Trophoblast cell (in vitro differentiated cells and primary cell): ENCODE measurements around the gene ABCA8.

Experiments
- DNase-seq, 2 donors: peaks; one replicate each; pipeline ENCODE4 v3.0.0-alpha.2; 2016
- H2AFZ ChIP-seq: 2 replicates; pipeline ENCODE4 v1.6.1; 2013; ENCODE audit warnings: low read length, moderate library complexity, mild to moderate bottlenecking; ENCODE audit not compliant: insufficient read depth, poor library complexity
- H2AK5ac ChIP-seq: 2 replicates; pipeline ENCODE4 v1.6.1; 2013; ENCODE audit warnings: mild to moderate bottlenecking, low read length
- H2BK120ac ChIP-seq: 2 replicates; pipeline ENCODE4 v1.6.1; 2013; ENCODE audit warnings: low read length, mild to moderate bottlenecking, moderate library complexity; ENCODE audit not compliant: insufficient read depth, poor library complexity
- H2BK12ac ChIP-seq: 2 replicates; pipeline ENCODE4 v1.6.1; 2013; ENCODE audit warnings: mild to moderate bottlenecking, low read length, moderate library complexity
- H2BK5ac ChIP-seq: 2 replicates; pipeline ENCODE4 v1.6.1; 2013; ENCODE audit warnings: low read length, low read depth, moderate library complexity, mild to moderate bottlenecking; ENCODE audit not compliant: poor library complexity
- H3K14ac ChIP-seq: 2 replicates; pipeline ENCODE4 v1.6.1; 2013; ENCODE audit warnings: mild to moderate bottlenecking, low read length
- H3K18ac ChIP-seq: 2 replicates; pipeline ENCODE4 v1.6.1; 2013; ENCODE audit warnings: mild to moderate bottlenecking, low read length
- H3K23ac ChIP-seq: 2 replicates; pipeline ENCODE4 v1.6.1; 2013; ENCODE audit warnings: low read length
- H3K27ac ChIP-seq: 2 replicates; pipeline ENCODE4 v1.5.1; 2013; ENCODE audit warnings: low read depth, mild to moderate bottlenecking, inconsistent platforms, low read length, moderate library complexity
- H3K27me3 ChIP-seq: 2 replicates; pipeline ENCODE4 v1.6.1; 2013; ENCODE audit warnings: inconsistent platforms, mild to moderate bottlenecking, low read length, moderate library complexity; ENCODE audit not compliant: insufficient read depth
- H3K36me3 ChIP-seq, 2 experiments: 1 replicate in 1 of 2; 2 replicates in 1 of 2; pipeline ENCODE4 v1.6.1; 2013; ENCODE audit warnings: low read length in 2 of 2, mild to moderate bottlenecking in 2 of 2, moderate library complexity in 1 of 2; ENCODE audit not compliant: insufficient read depth in 2 of 2, control insufficient read depth in 1 of 2
- H3K4ac ChIP-seq: 2 replicates; pipeline ENCODE4 v1.6.1; 2013; ENCODE audit warnings: low read depth, mild to moderate bottlenecking, low read length, moderate library complexity
- H3K4me1 ChIP-seq, 2 experiments: 1 replicate in 1 of 2; 2 replicates in 1 of 2; pipeline ENCODE4 v1.6.1; 2013; ENCODE audit warnings: low read length in 2 of 2, mild to moderate bottlenecking in 2 of 2, moderate library complexity in 1 of 2; ENCODE audit not compliant: insufficient read depth in 2 of 2, control insufficient read depth in 1 of 2
- H3K4me2 ChIP-seq: 2 replicates; pipeline ENCODE4 v1.6.1; 2013; ENCODE audit warnings: inconsistent platforms, mild to moderate bottlenecking, low read length, moderate library complexity
- H3K4me3 ChIP-seq: 2 replicates; pipeline ENCODE4 v1.5.1; 2013; ENCODE audit warnings: mild to moderate bottlenecking, low read depth, low read length, inconsistent platforms
- H3K79me1 ChIP-seq: one replicate; pipeline ENCODE4 v1.6.1; 2013; ENCODE audit warnings: low read length
- H3K79me2 ChIP-seq: 2 replicates; pipeline ENCODE4 v1.6.1; 2013; ENCODE audit warnings: low read length, mild to moderate bottlenecking; ENCODE audit not compliant: control insufficient read depth, insufficient read depth, poor library complexity
- H3K9ac ChIP-seq: 2 replicates; pipeline ENCODE4 v1.6.1; 2013; ENCODE audit warnings: mild to moderate bottlenecking, low read length
- H3K9me3 ChIP-seq: 2 replicates; pipeline ENCODE4 v1.6.1; 2013; ENCODE audit warnings: low read depth, mild to moderate bottlenecking, control low read depth, inconsistent platforms, low read length; ENCODE audit not compliant: insufficient read depth
- H4K12ac ChIP-seq: 2 replicates; pipeline ENCODE4 v1.6.1; 2013; ENCODE audit warnings: low read depth, mild to moderate bottlenecking, low read length, moderate library complexity
- H4K8ac ChIP-seq: 2 replicates; pipeline ENCODE4 v1.6.1; 2013; ENCODE audit warnings: low read depth, mild to moderate bottlenecking, low read length, moderate library complexity
- H4K91ac ChIP-seq: one replicate; pipeline ENCODE4 v1.6.1; 2013; ENCODE audit warnings: low read depth, mild to moderate bottlenecking, low read length, moderate library complexity
- WGBS: extraction: QIAGEN DNeasy Blood & Tissue Kit; methylation state at CpG from one replicate; pipeline ENCODE4 v1.1.7; 2013; ENCODE audit warnings: missing lambda C conversion rate; ENCODE audit not compliant: insufficient read length, insufficient coverage; ENCODE audit errors: extremely low coverage; 5-methylcytosine and 5-hydroxymethylcytosine counted together

Gene ABCA8

DNA sequence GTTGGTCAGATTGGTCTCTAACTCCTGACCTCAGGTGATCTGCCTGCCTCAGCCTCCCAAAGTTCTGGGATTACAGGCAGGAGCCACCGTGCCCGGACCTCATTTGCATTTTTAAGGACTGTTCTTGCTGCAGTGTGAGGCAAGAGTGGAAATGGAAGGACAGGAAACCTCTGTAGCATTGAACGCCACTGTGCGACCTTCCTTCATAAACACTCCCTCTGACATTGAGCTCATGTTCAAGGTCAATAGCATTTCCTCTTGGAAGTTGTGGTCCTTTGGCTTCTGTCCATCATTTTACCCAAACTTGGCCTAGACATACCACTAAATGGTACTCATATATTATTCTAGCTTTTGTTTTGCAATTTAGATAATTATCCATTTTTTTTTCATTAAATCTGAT is 32.8 kb upstream of the ABCA8 start:
- no peak overlapping the region for H3K9ac ChIP-seq
- no peak overlapping the region for H2BK5ac ChIP-seq
- H2AFZ ChIP-seq: no peak overlapping the region
- no peaks in the 10 kb centered on the region for H3K27me3 ChIP-seq
- no peak overlapping the region for H3K4ac ChIP-seq
- no peak for DNase-seq
- no peak overlapping the region for H2AK5ac ChIP-seq
- H3K18ac ChIP-seq: no peak overlapping the region
- no peaks in the 10 kb centered on the region for H3K79me1 ChIP-seq
- no CpG with 5 or more reads among the region's 4 CpGs for WGBS
- no peak overlapping the region for H3K27ac ChIP-seq
- H4K8ac ChIP-seq: no peak overlapping the region
- no peaks in the 10 kb centered on the region for H3K9me3 ChIP-seq
- H2BK120ac ChIP-seq: no peak overlapping the region
- no peak overlapping the region for H4K12ac ChIP-seq
- H2BK12ac ChIP-seq: no peak overlapping the region
- no peak overlapping the region for H4K91ac ChIP-seq
- H3K79me2 ChIP-seq: no peaks in the 10 kb centered on the region
- no peaks in the 10 kb centered on the region for H3K4me1 ChIP-seq
- no peaks in the 10 kb centered on the region for H3K36me3 ChIP-seq
- H3K23ac ChIP-seq: no peak overlapping the region
- no peak overlapping the region for H3K4me3 ChIP-seq
- H3K14ac ChIP-seq: no peak overlapping the region
- no peak overlapping the region for H3K4me2 ChIP-seq

DNA sequence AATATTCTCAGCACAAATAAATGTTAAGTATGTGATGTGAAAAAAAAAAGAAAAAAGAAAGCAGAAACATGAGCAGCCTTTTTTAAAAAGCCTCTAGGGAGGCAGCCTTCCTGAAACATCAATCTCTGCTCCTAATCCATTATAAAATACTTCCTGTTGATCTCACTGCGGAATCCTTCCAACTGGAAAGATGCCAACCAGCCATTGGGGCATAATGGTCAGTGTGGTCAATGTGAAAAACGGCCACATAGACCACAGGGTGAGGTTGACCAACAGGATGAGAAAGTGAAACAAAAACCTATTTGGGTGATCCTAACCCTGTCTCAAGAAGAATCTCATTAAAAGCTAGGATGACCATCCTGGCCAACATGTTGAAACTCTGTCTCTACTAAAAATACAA is 26.1 kb upstream of the ABCA8 start:
- Histone ChIP-seq H4K8ac (no peak overlapping the region), H2AK5ac (no peak overlapping the region), H4K12ac (no peak overlapping the region), H3K9me3 (no peaks in the 10 kb centered on the region), H3K9ac (no peak overlapping the region), H4K91ac (no peak overlapping the region), H3K79me1 (no peaks in the 10 kb centered on the region), H2AFZ (no peak overlapping the region), H2BK5ac (no peak overlapping the region), H3K23ac (no peak overlapping the region), H3K14ac (no peak overlapping the region), H3K27ac (no peak overlapping the region), H3K27me3 (no peaks in the 10 kb centered on the region), H3K4ac (no peak overlapping the region), H3K18ac (no peak overlapping the region), H2BK120ac (no peak overlapping the region), H2BK12ac (no peak overlapping the region), H3K79me2 (no peaks in the 10 kb centered on the region), H3K36me3 (no peaks in the 10 kb centered on the region), H3K4me3 (no peak overlapping the region), H3K4me1 (no peaks in the 10 kb centered on the region), H3K4me2 (no peak overlapping the region)
- no CpG with 5 or more reads among the region's 2 CpGs for WGBS
- DNase-seq: peak in 1 of 2 donors; percentile 2

DNA sequence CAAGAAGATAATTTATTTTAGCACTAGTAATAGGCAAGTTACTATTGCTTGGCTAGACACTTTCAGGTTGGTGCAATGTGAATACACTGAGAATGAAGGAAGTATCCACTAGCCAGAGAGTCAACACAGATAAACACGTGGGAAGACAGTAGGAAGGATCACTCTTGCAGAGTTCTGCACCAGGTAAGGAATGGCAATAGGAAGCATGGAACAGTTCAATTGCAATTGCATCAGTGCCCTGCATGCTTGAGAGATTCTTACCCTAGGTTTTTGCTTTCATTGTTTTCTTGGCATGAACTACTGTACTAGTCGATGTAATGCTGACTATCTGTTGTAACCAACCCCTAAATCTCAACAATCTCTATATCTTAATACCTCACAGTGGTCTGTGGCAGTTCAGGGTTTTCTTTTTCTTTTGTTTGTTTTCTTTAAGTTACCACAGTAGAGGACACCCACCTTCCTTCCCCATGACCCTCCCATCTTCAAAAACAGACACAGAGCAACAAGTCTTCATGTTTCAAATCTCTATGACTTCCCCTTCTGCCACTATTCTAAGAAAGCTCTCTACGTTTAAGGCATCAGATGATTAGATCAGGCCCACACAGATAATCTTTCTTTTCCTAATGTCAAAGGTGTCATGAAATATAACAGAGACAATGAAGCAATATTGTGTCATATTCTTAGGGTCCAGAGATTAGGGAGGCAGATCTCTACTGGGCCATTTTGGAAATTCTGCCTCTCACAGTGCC is 18.1 kb upstream of the ABCA8 start:
- H3K4me1 ChIP-seq: no peaks in the 10 kb centered on the region
- no peak overlapping the region for H2AK5ac ChIP-seq
- no peaks in the 10 kb centered on the region for H3K79me2 ChIP-seq
- no peak overlapping the region for H3K4ac ChIP-seq
- H4K12ac ChIP-seq: no peak overlapping the region
- H3K27me3 ChIP-seq: no peaks in the 10 kb centered on the region
- no peak overlapping the region for H3K27ac ChIP-seq
- no peak overlapping the region for H2BK5ac ChIP-seq
- no peaks in the 10 kb centered on the region for H3K79me1 ChIP-seq
- no peak overlapping the region for H3K23ac ChIP-seq
- DNase-seq: no peak
- H4K8ac ChIP-seq: no peak overlapping the region
- no peak overlapping the region for H2BK120ac ChIP-seq
- H2AFZ ChIP-seq: no peak overlapping the region
- H3K4me2 ChIP-seq: no peak overlapping the region
- no peaks in the 10 kb centered on the region for H3K9me3 ChIP-seq
- no peak overlapping the region for H3K4me3 ChIP-seq
- no peak overlapping the region for H4K91ac ChIP-seq
- no peak overlapping the region for H2BK12ac ChIP-seq
- no peaks in the 10 kb centered on the region for H3K36me3 ChIP-seq
- H3K14ac ChIP-seq: no peak overlapping the region
- no peak overlapping the region for H3K18ac ChIP-seq
- H3K9ac ChIP-seq: no peak overlapping the region
- no CpG with 5 or more reads among the region's 3 CpGs for WGBS

DNA sequence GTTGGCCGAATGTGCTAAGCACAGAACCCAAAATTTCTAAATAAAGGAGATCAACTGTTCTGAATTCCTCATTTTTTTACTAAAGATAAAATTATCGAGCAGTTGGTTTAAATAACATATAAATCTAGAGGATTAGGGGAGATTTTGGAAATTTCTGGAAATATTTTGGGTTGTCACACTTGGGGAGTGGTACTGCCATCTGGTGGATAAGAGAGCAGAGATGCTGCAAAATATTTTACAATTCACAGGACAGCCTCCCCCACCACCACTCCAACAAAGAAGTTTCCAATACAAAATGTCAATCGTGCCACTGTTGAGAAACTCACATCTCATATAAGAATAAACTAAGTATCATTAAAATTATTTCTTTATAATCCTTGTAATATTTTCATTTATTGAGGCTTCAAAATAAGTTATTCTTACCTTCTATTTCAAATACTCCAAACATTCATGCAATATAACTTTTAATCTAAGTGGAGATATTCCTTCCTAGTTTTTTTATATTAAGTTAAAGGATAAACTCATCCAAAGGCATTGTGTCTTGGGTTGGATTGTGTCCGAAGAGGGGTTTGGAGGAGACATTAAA is 17.0 kb upstream of the ABCA8 start:
- no peaks in the 10 kb centered on the region for H3K79me1 ChIP-seq
- H2BK120ac ChIP-seq: no peak overlapping the region
- H3K14ac ChIP-seq: no peak overlapping the region
- H3K4me3 ChIP-seq: no peak overlapping the region
- H2AFZ ChIP-seq: no peak overlapping the region
- H2AK5ac ChIP-seq: no peak overlapping the region
- DNase-seq: peak in 1 of 2 donors; percentile 36
- no peak overlapping the region for H2BK5ac ChIP-seq
- no peak overlapping the region for H3K9ac ChIP-seq
- no peaks in the 10 kb centered on the region for H3K79me2 ChIP-seq
- H4K91ac ChIP-seq: no peak overlapping the region
- no peaks in the 10 kb centered on the region for H3K9me3 ChIP-seq
- no peak overlapping the region for H3K4ac ChIP-seq
- no peak overlapping the region for H2BK12ac ChIP-seq
- H4K12ac ChIP-seq: no peak overlapping the region
- no CpG with 5 or more reads among the region's 4 CpGs for WGBS
- no peak overlapping the region for H3K27ac ChIP-seq
- no peak overlapping the region for H3K23ac ChIP-seq
- no peak overlapping the region for H3K4me2 ChIP-seq
- H4K8ac ChIP-seq: no peak overlapping the region
- no peaks in the 10 kb centered on the region for H3K36me3 ChIP-seq
- no peaks in the 10 kb centered on the region for H3K27me3 ChIP-seq
- H3K4me1 ChIP-seq: no peaks in the 10 kb centered on the region
- H3K18ac ChIP-seq: no peak overlapping the region
